IPS-15b (cell line): ENCODE data around the gene MAOB.

Experiments
- H3K27me3 ChIP-seq: one replicate; pipeline ENCODE4 v1.6.1; 2013; ENCODE audit warnings: low read length; ENCODE audit not compliant: control insufficient read depth, insufficient read depth
- H3K36me3 ChIP-seq: one replicate; pipeline ENCODE4 v1.6.1; 2013; ENCODE audit warnings: low read length; ENCODE audit not compliant: control insufficient read depth, insufficient read depth
- H3K4me1 ChIP-seq: one replicate; pipeline ENCODE4 v1.6.1; 2013; ENCODE audit warnings: mild to moderate bottlenecking, low read length; ENCODE audit not compliant: control insufficient read depth, insufficient read depth
- H3K4me3 ChIP-seq: one replicate; pipeline ENCODE4 v1.5.1; 2013; ENCODE audit warnings: low read depth, low read length
- H3K9ac ChIP-seq: one replicate; pipeline ENCODE4 v1.6.1; 2013; ENCODE audit warnings: low read depth, mild to moderate bottlenecking, low read length
- H3K9me3 ChIP-seq: one replicate; pipeline ENCODE4 v1.6.1; 2013; ENCODE audit warnings: mild to moderate bottlenecking, low read length; ENCODE audit not compliant: control insufficient read depth, insufficient read depth

MAOB gene

GRCh38 chrX:43815209-43815608, 67.0 kb downstream of the MAOB start:
- Histone ChIP-seq H3K4me1 (no peaks in the 10 kb centered on the region), H3K9ac (no peak overlapping the region), H3K36me3 (no peaks in the 10 kb centered on the region), H3K4me3 (no peak overlapping the region), H3K27me3 (no peaks in the 10 kb centered on the region), H3K9me3 (no peaks in the 10 kb centered on the region)

DNA sequence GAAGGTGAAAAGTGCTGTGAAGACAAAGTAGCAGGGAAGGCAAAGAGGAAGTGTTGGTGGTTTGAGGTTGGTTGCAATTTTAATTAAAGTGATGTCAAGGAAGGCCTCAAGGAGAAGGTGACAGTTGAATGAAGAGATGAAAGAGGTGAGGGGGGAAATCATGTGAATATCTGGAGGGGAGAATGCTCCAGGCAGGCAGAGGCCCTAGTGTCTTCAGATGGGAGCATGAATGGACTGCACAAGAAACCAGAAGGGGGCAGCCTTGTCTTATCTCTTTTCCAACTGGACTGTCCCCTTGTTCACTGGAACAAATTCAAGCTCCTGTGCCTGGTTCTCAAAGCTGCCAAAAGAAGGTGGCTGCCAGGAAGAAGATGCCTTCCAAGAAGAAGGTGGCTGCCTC, 68.4 kb downstream of the MAOB start:
- H3K36me3 ChIP-seq: no peaks in the 10 kb centered on the region
- H3K4me1 ChIP-seq: no peaks in the 10 kb centered on the region
- H3K9me3 ChIP-seq: no peaks in the 10 kb centered on the region
- no peaks in the 10 kb centered on the region for H3K27me3 ChIP-seq
- no peak overlapping the region for H3K4me3 ChIP-seq
- no peak overlapping the region for H3K9ac ChIP-seq

- Histone ChIP-seq H3K4me1 (no peaks in the 10 kb centered on the region), H3K36me3 (no peaks in the 10 kb centered on the region), H3K9ac (no peak overlapping the region), H3K9me3 (no peaks in the 10 kb centered on the region), H3K27me3 (no peaks in the 10 kb centered on the region), H3K4me3 (no peak overlapping the region)
Measured at GRCh38 chrX:43813319-43813718, 68.9 kb downstream of the MAOB start.

DNA sequence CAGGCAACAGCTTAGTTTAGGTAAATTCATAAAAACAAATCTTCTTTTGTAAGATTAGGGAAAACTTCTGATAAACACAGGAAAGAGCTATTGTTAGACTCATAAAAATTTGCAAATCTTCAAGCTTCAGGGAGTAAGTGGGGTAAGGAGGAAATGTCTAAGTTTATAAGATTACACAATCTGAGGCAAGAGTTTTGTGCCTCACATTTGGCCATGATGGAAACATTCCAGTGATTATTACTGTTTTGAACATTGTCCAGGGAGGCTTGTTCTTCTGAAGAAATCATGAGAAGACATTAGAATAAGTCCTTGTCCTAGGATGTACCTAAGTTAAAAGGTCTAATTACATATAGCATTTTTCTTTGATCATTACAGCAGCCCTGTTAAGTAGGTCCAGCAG, 72.8 kb downstream of the MAOB start:
- Histone ChIP-seq H3K36me3 (no peaks in the 10 kb centered on the region), H3K27me3 (no peaks in the 10 kb centered on the region), H3K4me1 (no peaks in the 10 kb centered on the region), H3K9ac (no peak overlapping the region), H3K4me3 (no peak overlapping the region), H3K9me3 (no peaks in the 10 kb centered on the region)

- H3K9me3 ChIP-seq: no peaks in the 10 kb centered on the region
- no peak overlapping the region for H3K4me3 ChIP-seq
- no peaks in the 10 kb centered on the region for H3K27me3 ChIP-seq
- no peaks in the 10 kb centered on the region for H3K36me3 ChIP-seq
- H3K9ac ChIP-seq: no peak overlapping the region
- H3K4me1 ChIP-seq: no peaks in the 10 kb centered on the region
Measured at GRCh38 chrX:43808231-43808630, 74.0 kb downstream of the MAOB start.

DNA sequence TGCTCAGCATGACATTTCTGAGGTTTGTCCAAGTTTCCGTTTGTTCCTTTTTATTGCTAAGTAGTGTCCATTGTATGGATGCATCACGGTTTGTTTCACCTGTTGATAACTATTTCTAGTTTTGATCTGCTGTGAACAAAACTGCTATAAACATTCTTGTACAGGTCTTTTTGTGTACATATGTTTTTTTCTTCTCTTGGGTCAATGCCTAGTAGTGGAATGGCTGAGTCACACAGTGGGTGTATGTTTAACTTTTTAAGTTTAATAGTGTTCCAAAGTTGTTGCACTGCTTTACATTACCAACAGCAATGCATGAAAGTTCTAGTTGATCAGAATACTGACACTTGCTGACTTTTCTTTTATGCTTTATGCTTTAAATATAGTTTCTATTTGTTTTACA, 76.7 kb downstream of the MAOB start:
- Histone ChIP-seq H3K27me3 (no peaks in the 10 kb centered on the region), H3K36me3 (no peaks in the 10 kb centered on the region), H3K9me3 (no peaks in the 10 kb centered on the region), H3K4me3 (no peak overlapping the region), H3K9ac (no peak overlapping the region), H3K4me1 (no peaks in the 10 kb centered on the region)

DNA sequence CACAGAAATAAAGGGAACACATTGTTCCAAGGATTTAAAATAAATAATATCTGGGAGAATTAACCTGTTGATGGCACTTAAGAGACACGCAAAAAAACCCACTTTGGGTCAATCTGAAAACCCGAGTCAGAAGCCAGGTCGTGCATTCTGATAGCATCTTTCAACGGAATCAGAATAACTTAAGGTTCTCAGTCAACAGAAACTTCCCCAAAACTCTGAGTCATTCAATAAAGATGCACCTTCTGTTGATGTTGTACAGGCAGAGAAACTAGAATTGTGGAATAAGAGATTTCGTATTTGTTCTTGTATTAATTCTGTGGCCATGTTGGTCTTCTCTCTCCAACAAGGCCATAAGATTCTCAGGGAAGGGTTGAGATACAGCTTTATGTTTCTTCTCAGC, 78.2 kb downstream of the MAOB start:
- no peak overlapping the region for H3K4me3 ChIP-seq
- H3K9ac ChIP-seq: no peak overlapping the region
- H3K36me3 ChIP-seq: no peaks in the 10 kb centered on the region
- H3K9me3 ChIP-seq: peaks cover under 1% of the 10 kb centered on the region
- no peaks in the 10 kb centered on the region for H3K4me1 ChIP-seq
- no peaks in the 10 kb centered on the region for H3K27me3 ChIP-seq

- H3K9me3 ChIP-seq: no peaks in the 10 kb centered on the region
- no peaks in the 10 kb centered on the region for H3K36me3 ChIP-seq
- no peaks in the 10 kb centered on the region for H3K4me1 ChIP-seq
- no peaks in the 10 kb centered on the region for H3K27me3 ChIP-seq
- no peak overlapping the region for H3K9ac ChIP-seq
- no peak overlapping the region for H3K4me3 ChIP-seq
Measured at GRCh38 chrX:43785930-43786591, 96.2 kb downstream of the MAOB start.

- Histone ChIP-seq H3K4me3 (no peak overlapping the region), H3K27me3 (no peaks in the 10 kb centered on the region), H3K4me1 (no peaks in the 10 kb centered on the region), H3K9ac (no peak overlapping the region), H3K9me3 (peaks cover 4% of the 10 kb centered on the region), H3K36me3 (no peaks in the 10 kb centered on the region)
Measured at GRCh38 chrX:43758044-43758443, 124.2 kb downstream of the MAOB start.

GRCh38 chrX:43756076-43756475, 126.2 kb downstream of the MAOB start:
- Histone ChIP-seq H3K4me1 (no peaks in the 10 kb centered on the region), H3K9ac (no peak overlapping the region), H3K4me3 (no peak overlapping the region), H3K27me3 (no peaks in the 10 kb centered on the region), H3K36me3 (no peaks in the 10 kb centered on the region), H3K9me3 (peaks cover 4% of the 10 kb centered on the region)

- Histone ChIP-seq H3K4me3 (no peak overlapping the region), H3K9ac (no peak overlapping the region), H3K9me3 (peaks cover 4% of the 10 kb centered on the region), H3K36me3 (no peaks in the 10 kb centered on the region), H3K4me1 (no peaks in the 10 kb centered on the region), H3K27me3 (no peaks in the 10 kb centered on the region)
Measured at GRCh38 chrX:43753637-43754036, 128.6 kb downstream of the MAOB start.

DNA sequence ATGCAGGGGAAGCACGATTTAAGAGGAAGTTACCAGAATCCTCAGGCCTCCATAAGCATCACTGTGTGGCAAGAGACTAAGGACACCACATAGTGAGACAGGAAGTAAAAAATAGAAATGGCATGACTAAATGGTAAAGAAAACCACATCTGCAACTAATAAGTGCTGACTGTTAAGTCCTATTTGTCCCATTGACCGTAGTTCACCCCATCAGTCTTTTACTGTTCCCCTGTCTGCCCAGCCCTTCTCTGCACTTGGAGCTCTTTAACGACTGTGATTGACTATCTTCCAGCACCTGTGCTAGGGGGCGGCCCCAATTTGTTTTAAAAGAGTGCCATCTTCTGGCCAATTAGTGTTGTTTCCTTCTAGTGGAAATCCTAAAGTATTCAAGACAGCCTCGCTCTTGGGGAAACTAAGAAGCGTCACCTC, 132.0 kb downstream of the MAOB start:
- Histone ChIP-seq H3K4me3 (no peak overlapping the region), H3K9me3 (peaks cover under 1% of the 10 kb centered on the region), H3K27me3 (no peaks in the 10 kb centered on the region), H3K4me1 (no peaks in the 10 kb centered on the region), H3K36me3 (no peaks in the 10 kb centered on the region), H3K9ac (no peak overlapping the region)
